GM18498 (cell line): ENCODE data around the gene CADM2.

Experiments
- ATAC-seq: cut with Tn5 transposase; IDR thresholded peaks from one replicate; pipeline ENCODE4 v1.9.1; 2021; ENCODE audit warnings: mild to moderate bottlenecking, moderate library complexity; ENCODE audit not compliant: unreplicated experiment

Gene CADM2

GRCh38 chr3:85539232-85539631, 580.4 kb downstream of the CADM2 start:
- no peak for ATAC-seq

- no peak for ATAC-seq
Measured at GRCh38 chr3:85554153-85554552, 595.4 kb downstream of the CADM2 start.

- no peak for ATAC-seq
Measured at GRCh38 chr3:85560088-85560785, 601.4 kb downstream of the CADM2 start.

GRCh38 chr3:85567071-85567676, 608.4 kb downstream of the CADM2 start:
- no peak for ATAC-seq

DNA sequence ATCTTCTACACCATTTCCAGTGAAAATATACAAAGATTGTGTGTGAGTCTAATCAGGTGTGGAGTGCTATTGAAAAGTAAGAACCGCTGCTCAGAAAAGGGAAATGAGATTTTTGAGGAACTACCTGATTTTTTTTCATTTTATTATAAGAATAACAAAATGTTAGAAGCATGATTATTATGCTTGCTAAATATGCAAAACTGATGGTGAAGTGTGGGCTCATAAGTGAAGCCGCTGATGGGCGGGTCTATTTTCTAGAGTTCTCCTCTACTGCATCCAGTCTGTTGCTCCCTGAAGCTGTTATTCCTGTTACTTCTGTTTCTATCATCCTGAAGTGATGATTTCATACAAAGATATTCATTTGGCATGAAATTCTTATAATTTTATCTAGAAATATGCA, 612.0 kb downstream of the CADM2 start:
- no peak for ATAC-seq

DNA sequence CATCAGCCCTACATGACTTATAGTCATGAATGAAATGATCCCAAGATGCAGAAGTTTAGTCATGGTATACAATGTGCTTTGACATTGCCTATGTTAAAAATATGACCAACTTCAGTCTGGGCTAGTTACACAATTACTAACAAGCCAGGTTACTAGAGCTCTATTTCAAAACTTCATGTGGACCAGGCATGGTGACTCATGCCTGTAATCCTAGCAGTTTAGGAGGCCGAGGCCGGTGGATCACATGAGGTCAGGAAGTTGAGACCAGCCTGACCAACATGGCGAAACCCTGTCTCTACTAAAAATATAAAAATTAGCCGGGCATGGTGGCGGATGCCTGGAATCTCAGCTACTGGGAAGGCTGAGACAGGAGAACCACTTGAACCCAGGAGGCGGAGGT, 613.0 kb downstream of the CADM2 start:
- no peak for ATAC-seq

DNA sequence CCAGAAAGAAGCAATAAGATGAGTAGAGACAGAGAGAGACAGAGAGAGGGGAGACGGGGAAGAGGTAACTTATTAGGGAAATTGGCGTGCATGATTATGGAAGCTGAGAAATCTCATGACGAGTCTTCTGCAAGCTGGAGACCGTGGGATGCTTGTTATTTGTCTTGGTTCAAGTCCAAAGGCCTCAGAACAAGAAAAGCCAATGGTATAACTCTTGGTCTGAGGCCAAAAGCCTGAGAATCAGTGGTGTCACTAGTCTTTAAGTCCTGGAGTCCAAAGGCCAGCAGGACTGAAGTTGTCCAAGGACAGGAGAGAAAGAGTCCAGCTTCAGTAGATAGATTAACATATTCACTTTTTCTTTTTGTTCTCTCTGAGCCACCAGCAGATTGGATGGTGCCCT, 613.6 kb downstream of the CADM2 start:
- no peak for ATAC-seq

DNA sequence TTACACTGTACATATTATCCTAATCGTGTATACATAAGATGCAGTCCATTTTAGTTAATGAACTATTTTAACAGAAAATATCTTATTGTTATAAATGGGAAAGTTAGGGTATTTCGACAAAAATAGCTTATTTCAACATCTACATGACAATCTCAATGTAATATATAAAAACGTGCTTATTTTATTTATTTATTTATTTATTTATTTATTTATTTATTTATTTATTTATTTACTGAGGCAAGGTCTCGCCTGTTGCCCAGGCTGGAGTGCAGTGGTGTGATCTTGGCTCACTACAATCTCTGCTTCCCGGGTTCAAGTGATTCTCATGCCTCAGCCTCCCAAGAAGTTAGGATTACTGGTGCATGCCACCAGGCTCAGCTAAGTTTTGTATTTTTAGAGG, 614.2 kb downstream of the CADM2 start:
- no peak for ATAC-seq

- ATAC-seq, result no peak
Measured at GRCh38 chr3:85574006-85574705, 615.4 kb downstream of the CADM2 start.

GRCh38 chr3:85576091-85576690, 617.4 kb downstream of the CADM2 start:
- ATAC-seq, result peak; percentile 64

- no peak for ATAC-seq
Measured at GRCh38 chr3:85576697-85577200, 618.0 kb downstream of the CADM2 start.

DNA sequence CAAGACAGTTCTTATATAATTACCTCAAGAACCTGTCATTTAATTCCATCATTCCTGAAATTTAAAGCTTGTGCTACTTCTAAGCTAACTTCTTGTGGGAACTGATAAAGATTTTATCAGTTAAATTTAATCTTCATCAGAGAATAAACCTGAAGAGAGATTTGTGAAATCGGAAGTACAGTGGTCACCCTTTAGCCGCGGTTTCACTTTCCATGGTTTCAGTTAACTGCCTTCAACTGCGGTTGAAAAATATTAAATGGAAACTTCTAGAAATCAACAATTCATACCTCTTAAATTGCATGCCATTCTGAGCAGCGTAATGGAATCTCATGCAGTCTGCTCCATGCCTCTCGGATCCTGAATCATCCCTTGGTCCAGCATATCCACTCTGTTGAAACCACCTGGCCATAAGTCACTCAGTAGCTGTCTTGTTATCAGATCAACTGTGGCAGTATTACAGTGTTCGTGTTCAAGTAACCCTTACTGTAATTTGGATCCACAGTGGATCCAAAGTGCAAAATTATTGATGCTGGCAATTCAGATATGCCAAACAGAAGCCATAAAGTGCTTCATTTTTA, 626.1 kb downstream of the CADM2 start:
- ATAC-seq, result no peak

- ATAC-seq, result no peak
Measured at GRCh38 chr3:85586018-85586417, 627.2 kb downstream of the CADM2 start.

DNA sequence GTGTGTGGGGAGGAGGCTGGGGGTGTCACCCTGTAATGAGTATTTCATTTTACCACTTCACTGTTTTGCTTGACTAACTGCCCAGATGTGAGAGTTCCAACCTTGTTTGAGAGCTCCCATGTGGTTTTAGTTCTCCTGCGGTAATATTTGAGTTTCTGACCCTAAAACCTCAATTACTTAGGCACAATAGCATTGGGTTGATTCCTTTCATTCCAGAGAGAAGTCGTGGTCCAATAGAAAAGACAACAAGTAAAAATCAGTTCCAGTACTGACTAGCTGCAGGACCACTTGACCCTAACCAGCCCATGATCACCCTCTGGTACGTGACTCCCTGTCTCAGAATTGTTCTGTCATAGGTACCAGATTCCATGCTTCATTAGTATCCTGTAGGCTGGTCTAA, 630.4 kb downstream of the CADM2 start:
- ATAC-seq, result no peak

DNA sequence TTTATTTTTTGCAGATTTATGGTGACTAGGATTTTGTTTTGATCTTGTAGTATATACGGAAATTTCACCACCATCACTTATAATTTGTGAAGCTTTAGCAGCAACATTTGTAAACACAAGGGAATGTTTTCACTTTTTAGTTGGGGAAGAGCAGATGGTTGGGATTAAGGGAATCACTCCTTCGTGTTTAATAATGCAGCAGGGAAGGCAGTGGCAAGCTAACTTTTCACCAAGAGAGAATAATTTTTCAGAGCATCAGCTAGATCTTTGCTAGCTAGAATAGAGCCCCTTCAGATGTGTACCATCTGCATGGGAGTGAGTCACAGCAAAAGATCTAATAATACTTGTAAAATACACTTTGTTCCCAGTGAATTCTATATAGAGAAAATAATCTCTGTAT, 632.7 kb downstream of the CADM2 start:
- ATAC-seq, result no peak

GRCh38 chr3:85592256-85592655, 633.5 kb downstream of the CADM2 start:
- ATAC-seq, result no peak

GRCh38 chr3:85594676-85595075, 635.9 kb downstream of the CADM2 start:
- no peak for ATAC-seq

DNA sequence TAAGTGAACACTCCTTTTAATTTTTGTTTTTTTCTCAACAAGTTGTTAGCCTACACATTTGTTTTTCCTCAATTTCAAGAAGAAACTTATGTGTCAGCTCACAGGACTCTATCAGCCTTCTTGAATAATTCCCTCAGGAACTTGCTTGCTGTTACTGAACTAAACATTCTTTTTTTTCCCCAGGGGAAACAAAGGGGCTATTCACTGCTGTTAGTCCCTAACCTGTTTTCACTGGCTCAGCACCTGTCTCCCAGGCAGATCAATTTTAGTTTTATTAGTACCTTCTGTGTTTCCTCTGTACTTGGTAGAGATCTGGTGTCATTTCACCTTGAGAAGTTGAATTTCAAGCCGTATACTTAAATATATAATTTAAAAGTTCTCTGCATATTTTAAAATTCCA, 644.6 kb downstream of the CADM2 start:
- no peak for ATAC-seq

- no peak for ATAC-seq
Measured at GRCh38 chr3:85604641-85605040, 645.9 kb downstream of the CADM2 start.

DNA sequence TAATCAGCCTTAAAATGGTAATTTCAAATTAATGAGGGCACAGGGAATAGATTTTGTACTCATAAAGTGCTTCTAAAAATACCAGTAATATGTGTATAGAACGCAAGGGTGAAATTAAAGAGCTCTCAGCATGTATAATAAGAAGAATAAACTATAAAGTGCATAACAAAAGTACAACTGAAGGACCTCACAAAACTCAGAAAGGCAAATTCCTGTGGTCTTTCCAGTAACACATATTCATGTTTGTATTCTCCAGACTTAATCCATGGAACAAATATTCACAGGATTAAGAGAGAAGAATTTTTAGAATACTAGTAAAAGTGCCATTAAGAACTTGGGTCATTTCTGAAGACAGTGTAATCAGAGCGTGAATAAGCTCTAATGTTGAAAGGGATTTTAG, 646.3 kb downstream of the CADM2 start:
- ATAC-seq, result no peak

GRCh38 chr3:85626662-85627061, 667.9 kb downstream of the CADM2 start:
- ATAC-seq, result no peak
